Measurements from ENCODE around the gene UVSSA.

- TF ChIP-seq POLR2AphosphoS5 (IDR thresholded peaks at IDR 0.05; ENCODE audit: borderline replicate concordance, low read depth, low read length) (no peak; the same call in 1 of the 2 replicates), EZH2 (IDR thresholded peaks at IDR 0.05) (no peak), FOXP2 (optimal IDR thresholded peaks at IDR 0.05; ENCODE audit: control extremely low read depth, extremely low read length, insufficient read depth) (no peak)
These were observed at the start of gene UVSSA for GRCh38 chr4:1346781-1347409.
